ENCODE results near the gene CSKMT. TPM values are rescaled to one million over a fixed set of nuclear protein-coding genes. Genes with fewer than 3 reads are reported as not detected.
"Not testable (repeated sequence)": the region's sequence is repeated elsewhere in the genome, so short reads cannot be mapped to it uniquely, and the experiment has no call there.

The CSKMT gene
- 4.5 and 7.8 TPM in 2 replicates for total RNA-seq

DNA sequence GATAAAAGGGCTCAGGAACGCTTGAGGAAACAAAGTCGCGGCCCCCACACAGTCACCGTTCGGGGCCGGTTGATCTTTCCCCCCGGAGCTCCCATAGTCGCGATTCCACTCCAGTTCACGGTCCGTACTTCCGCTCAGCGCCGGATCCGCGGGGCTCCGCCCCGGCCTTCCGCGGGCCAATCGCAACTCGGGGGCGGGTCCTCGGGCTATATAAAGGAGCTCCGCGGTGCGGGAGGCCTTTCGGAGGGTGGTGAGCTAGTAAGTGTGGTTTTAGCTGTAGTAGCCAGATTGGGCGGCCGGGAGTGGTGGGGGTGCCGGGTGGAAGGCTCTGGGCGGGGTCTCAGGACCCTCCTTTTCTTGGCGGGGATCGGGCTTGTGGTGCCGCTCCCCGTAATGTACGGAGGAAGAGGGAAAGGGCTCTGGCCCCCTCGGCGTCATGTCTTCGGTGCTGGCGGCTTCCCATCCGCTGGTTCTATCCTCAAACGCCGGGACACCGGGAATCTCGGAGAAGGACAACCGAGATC, at the start of gene CSKMT, which contains the start of gene C11orf98:
Gene CSKMT, plus strand, starts transcription at position 238 of the 524 bp plus-strand sequence. CDS start 568 bp downstream, outside the sequence.
Gene C11orf98, minus strand, starts transcription at position 136 of the 524 bp plus-strand sequence. Its CDS starts 41 bp downstream, at position 95.
- TF ChIP-seq, protein P1, sequence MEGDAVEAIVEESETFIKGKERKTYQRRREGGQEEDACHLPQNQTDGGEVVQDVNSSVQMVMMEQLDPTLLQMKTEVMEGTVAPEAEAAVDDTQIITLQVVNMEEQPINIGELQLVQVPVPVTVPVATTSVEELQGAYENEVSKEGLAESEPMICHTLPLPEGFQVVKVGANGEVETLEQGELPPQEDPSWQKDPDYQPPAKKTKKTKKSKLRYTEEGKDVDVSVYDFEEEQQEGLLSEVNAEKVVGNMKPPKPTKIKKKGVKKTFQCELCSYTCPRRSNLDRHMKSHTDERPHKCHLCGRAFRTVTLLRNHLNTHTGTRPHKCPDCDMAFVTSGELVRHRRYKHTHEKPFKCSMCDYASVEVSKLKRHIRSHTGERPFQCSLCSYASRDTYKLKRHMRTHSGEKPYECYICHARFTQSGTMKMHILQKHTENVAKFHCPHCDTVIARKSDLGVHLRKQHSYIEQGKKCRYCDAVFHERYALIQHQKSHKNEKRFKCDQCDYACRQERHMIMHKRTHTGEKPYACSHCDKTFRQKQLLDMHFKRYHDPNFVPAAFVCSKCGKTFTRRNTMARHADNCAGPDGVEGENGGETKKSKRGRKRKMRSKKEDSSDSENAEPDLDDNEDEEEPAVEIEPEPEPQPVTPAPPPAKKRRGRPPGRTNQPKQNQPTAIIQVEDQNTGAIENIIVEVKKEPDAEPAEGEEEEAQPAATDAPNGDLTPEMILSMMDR (IDR thresholded peaks at IDR 0.05; ENCODE audit: insufficient read depth, low read depth, low read length), result no peak
- peak within 1 kb of the TSS; percentile 92 for H3K4me3 ChIP-seq (ENCODE audit: low read depth, low read length)
- DNase-seq (ENCODE audit: low read depth), result peak; percentile 94

DNA sequence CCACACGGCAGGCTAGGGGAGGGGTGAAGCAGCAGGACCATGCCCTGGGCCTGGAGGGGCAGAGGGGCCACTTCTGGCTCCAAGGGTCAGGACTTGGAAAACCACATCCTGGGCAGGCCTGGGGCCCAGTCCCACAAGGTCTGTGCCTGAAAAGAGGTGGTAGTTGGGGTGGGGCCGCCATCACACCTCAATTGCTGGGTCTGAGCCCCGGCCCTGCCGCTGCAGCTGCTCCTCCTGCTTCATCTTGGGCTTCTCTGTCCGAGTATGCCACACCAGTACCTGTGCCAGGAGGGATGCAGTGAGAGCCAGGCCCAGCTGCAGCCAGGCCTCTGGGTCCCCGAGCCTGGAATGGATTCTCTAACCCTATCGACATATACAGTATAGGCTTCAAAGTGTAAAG, 49.6 kb upstream of the CSKMT start:
- TF ChIP-seq, protein P1 (IDR thresholded peaks at IDR 0.05; ENCODE audit: insufficient read depth, low read depth, low read length), result no peak
- no peak overlapping the region for H3K4me3 ChIP-seq (ENCODE audit: low read depth, low read length)
- no peak for DNase-seq (ENCODE audit: low read depth)

- H3K4me3 ChIP-seq (ENCODE audit: low read depth, low read length); DNase-seq (ENCODE audit: low read depth): not testable (repeated sequence)
These were observed 48.2 kb upstream of the CSKMT start for GRCh38 chr11:62616957-62617356.

DNA sequence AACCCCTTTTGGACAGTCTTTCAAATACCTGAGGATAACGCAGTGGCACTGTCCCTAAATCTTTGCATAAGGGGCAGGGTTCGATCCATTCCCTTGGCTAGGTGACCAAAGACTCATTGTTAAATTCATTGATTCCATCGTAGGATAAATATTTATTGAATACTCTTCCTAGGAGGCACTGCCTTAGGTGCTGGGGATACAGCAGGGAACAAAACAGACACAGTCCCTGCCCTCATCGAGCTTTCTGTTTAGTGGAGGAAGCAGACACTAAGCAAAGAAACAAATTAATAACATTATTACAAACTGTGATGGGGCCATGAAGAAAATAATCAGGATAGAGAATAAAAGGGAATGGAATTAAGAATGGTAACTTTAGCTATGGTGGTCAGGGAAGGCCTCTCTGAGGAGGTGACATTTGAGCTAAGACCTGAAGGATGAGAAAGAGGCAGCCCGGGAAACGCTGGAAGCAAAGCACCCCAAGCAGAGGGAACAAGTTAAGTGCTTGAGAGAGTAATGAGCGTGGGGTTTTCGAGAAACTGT, 44.0 kb upstream of the CSKMT start:
- peak overlapping the region; percentile 85 for H3K4me3 ChIP-seq (ENCODE audit: low read depth, low read length)
- TF ChIP-seq, protein P1 (IDR thresholded peaks at IDR 0.05; ENCODE audit: insufficient read depth, low read depth, low read length), result no peak
- DNase-seq (ENCODE audit: low read depth), result no peak

GRCh38 chr11:62621567-62622470, 43.3 kb upstream of the CSKMT start, which contains the start of gene B3GAT3:
B3GAT3 (minus strand) TSS chr11:62621986; CDS start chr11:62621947, 39 bp downstream.
- peak within 1 kb of the TSS; percentile 85 for H3K4me3 ChIP-seq (ENCODE audit: low read depth, low read length)
- TF ChIP-seq, protein P1 (IDR thresholded peaks at IDR 0.05; ENCODE audit: insufficient read depth, low read depth, low read length), result no peak
- peak; percentile 99 for DNase-seq (ENCODE audit: low read depth)

DNA sequence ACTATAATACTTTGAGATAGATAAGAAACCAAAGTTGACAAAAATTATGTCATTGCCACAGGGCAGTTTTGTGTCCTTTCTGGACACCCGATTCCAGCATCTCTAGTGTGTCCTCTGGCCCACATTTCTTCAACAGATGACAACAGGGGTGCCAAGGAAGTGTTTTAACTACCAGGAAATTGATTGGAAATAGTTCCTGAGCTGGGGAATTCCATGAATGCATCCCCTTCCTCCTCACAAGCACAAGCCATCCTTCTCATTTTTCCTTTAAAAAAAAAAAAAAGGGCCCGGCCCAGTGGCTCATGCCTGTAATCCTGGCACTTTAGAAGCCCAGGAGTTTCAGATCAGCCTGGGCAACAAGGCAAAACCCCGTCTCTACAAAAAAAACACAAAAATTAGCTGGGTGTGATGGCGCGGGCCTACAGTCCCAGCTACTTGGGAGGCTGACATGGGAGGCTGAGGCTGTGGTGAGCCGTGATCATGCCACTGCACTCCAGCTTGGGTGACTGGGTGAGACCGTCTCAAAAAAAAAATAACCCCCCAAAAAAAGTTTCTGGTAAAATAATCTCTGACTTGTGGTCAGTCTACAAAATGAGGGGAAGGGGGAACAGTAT, 42.5 kb upstream of the CSKMT start:
- TF ChIP-seq, protein P1 (IDR thresholded peaks at IDR 0.05; ENCODE audit: insufficient read depth, low read depth, low read length), result no peak
- H3K4me3 ChIP-seq (ENCODE audit: low read depth, low read length), result no peak overlapping the region

More for the DNA sequence above, 42.5 kb upstream of the CSKMT start:
- no peak for DNase-seq (ENCODE audit: low read depth)
